Stimulated activated CD4-positive, alpha-beta T cell treated with anti-CD3 and anti-CD28 coated beads, Interleukin-15, amount 100 ng/mL, for 1 hour (primary cell): Measurements from ENCODE around the gene MED12L.
"Not testable (repeated sequence)": the region's sequence is repeated elsewhere in the genome, so short reads cannot be mapped to it uniquely, and the experiment has no call there.

Experiments used
- DNase-seq, 2 donors: peaks; one replicate each; pipeline ENCODE4 v3.0.0-alpha.2; 2020; ENCODE audit warnings: low read depth in 1 of 2, low spot score in 1 of 2

Gene MED12L

DNA sequence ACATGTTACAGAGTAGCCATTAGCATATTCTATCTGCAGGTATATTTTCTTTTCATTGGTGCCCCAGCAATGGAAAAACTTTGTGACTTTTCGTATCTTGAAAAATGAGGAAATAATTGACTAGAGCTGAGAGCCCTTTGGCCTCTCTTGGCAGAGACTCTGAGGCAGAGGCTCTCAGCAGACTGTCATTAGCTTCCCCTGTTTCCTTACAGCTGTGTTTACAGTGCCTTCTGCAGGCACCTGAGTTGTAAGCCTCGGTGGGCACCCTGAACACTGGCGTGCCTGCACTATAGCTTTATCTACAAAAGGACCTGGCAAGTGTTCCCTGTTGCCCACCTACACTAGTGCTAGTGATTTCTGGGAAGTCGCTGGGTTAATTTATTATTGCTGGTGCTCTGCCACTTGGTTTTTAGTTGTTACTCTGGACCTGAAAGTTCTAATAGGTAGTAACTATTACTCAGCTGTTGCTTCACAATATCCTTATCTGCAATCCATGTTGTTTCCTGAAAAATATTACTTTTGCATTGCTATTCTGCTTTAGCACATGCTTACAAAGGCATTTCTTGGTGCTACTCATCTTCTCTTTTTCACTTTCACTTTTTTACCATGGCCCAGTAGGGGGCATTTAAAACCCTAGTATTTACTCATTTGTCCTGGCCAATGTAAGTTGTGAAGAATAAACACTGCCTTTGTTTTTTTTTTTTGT lies 125.4 kb downstream of the MED12L start:
- no peak for DNase-seq

DNA sequence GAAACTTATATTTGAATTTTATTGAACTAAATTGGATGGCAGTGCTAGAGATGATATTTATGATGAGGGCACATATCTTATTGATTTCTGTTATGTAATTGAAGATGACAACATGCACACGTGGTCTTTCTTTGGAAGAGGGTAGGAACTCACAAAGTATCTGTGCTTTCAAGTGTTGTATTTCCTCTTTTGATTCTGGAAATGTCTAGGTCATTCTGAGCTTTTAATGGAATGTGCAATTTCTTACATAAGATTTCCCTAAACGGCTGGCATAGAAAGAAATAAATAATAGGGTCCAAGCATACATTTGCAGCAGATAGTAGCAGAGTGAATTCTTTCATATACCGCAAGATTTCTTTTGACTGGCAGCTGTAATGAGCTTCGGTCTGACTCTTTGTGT lies 127.7 kb downstream of the MED12L start:
- no peak for DNase-seq

DNA sequence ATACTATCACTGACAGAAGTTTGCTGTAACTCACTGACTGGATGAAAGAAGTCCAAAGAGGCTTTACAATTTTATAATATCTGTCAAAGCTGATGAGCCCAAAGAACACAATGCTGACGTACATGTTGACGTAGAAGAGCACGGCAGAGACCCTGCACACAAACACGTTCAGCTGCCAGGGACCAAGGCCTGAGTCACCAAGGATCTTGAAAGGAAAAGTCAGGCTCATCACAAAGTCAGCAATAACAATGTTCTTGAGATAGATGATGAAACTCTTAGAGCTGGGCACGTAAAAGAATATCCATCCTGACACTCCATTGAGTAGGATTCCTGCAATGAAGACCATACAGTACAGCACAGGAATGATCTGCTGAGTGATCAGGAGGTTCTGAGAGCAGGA lies 128.4 kb downstream of the MED12L start:
- DNase-seq, result no peak

DNA sequence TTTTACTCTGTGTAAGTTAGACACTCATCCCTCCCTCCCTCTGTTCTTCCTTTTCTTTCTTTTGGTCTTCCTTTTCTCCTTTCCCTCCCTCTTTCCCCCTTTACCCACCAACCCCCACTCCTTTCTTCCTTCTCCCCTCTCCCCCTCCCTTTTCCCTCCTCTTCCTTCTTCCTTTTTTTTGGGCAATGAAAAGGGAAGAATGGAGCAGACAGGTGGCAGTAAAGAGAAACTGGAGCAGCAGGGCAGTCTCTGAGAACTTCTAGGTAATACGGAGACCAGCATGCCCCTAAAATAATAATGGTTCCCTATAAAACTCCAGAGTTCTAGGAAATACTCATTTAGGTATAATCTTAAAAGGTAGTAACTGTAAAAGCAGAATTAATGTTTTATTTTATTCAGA lies 129.0 kb downstream of the MED12L start:
- DNase-seq, result no peak

DNA sequence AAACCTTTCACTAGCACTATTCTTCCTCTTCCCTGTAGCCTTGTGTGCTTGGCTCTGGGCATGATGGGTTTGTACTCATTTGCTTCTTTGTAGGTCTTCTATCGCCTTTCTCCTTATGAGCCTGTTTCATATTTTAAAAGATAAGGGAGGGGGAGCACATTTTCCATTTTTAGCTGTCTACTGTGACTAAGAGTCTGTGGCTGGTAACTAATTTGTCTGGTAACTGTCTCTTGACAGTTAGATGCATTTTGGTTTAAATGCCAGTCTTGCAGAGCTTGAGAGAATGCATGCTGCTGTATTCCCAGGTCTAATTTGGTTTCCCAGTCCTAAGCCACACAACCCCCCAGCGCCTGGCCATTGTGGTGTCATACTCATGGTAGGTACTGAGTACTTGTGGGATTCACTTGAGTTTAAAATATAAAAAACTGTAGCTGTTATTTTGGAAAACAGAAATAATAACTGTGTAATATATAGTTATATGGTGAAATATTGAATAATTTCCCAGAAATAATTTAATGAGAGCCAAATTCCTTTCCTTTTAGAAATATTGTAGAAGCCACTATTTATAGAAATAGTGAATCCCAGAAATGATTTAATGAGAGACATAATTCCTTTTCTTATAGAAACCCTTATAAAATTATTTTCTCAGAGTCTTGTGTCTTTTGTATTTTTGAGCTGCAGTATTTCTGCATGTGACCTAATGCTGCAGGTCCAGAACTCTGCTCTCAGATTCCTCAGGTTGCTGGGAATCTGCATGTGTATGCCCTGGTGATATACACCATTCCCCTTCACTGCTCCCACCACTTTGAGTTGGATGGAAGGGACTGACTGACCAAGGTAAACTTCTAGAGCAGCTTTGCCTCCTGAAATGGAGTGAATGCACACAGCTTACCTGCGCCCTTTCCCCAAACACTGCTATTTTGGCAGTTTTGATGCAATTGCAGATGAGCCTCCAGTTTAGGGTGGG lies 131.5 kb downstream of the MED12L start:
- no peak for DNase-seq

DNA sequence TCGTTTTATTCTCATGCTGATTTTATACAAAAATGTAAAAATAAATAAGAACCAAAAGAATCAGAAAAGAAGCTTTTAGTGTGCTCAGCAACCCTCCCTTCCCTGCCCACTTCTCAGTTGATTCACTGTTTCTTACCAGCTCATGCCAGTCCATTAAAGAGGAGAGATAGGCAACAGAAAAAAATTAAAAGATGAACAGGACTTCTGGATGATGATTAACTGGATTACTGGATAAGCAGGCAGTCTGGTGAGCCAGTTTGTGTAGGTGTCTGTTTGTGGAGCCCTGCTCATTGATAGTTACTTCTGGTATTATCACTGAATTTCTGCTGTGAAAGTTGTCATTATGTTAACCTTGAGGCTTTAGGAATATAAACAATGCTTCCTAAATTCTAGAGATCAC lies 132.7 kb downstream of the MED12L start:
- no peak for DNase-seq

DNA sequence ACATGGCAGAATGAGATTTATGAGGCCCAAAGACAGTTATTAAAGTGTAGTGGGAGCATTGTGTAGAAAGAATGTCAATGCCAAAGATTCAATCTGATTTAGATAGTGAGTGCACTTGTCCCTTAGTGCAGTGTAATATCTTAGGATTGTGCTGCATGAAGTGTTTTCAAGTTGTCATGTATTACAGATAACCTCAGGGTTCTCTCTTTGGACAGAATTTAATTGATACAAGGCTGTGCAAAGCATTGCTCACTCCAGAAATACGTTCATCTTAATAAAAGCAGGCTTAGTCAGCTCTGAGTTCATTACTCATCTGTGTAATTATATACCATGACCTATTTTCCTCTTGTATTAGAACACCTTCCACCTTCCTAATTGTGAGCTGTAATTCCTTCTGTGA lies 133.6 kb downstream of the MED12L start:
- no peak for DNase-seq

DNA sequence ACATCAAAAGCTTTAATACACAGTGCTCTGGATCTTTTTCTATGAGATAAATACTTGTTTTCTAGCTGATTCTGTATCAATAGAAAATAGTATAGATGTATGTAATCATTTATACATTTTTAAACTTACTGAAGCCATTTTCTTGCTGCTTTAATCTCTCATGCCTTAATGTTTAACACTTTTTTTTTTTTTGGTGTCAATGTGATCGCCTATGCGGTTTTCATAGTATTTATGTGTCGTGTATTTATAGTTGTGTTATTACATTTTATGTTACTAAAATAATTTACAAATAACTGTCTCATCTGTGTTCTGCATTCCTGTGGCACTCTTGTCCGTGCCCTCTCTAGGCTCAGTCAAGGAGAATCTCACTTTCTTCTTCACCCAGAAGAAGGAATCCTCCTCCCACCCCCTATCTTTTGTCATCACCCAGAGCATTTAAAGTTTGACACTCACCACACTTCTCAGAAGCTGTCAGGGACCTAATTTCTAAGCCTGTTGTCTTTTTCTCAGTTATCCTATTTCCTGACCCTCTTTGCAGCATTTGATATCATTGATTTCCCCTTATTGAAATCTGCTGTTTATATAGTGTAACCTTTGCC lies 138.9 kb downstream of the MED12L start:
- DNase-seq, result no peak

DNA sequence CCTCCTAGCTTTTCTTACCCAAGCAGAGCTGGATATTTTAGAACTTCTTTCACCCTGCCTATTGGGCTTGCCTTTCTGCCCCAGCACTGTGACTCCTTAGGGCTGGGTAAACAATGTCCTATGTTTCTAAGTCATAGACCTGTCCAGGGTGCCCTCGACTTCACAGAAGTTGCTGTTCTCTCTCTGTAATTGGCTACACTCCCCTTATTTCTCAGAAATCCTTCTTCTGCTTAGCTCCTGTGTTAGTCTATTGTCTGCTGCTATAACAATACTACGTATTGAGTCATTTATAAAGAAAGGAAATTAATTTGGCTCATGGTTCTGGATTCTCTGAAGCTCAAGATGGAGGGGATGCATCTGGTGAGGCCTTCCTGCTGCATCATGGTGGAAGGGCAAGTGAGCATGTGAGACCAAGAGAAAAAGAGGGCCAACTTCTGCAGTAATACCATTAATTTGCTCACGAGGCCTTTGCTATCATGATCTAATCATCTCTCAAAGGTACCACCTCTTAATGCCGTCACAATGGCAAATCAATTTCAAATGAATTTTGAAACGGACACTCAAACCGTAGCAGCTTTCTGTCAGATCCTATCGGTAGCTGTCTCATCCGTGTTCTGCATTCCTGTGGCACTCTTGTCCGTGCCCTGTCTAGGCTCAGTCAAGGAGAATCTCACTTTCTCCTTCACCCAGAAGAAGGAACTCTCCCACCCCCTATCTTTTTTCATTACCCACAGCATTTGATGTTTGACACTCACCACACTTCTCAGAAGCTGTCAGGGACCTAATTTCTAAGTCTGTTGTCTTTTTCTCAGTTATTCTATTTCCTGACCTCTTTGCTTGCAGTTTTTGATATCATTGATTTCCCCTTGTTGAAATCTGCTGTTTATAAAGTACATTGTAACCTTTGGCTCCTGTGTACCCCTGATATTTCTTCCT lies 139.8 kb downstream of the MED12L start:
- no peak for DNase-seq

DNA sequence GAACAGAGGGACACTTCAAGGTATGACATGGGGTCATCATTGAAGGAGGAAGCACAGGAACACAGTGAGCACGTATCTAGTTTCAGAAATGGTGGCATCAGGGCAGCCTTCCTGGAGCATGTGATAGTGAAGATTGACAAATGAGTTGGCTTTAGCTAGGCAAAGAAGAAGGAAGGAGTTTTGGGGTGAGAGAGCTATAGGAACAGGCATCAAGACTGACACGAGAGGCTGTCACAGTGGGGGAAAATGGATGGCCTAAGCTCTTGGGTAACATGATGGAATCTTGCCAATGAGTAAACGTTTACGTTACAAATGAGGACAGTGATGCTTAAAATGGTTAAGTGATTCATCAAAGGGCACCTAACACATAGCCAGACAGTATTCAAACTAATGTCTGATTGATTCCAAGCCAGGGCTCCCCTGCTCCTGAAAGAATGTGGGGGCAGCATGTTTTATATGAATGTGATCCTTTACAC lies 140.7 kb downstream of the MED12L start:
- DNase-seq, result no peak

DNA sequence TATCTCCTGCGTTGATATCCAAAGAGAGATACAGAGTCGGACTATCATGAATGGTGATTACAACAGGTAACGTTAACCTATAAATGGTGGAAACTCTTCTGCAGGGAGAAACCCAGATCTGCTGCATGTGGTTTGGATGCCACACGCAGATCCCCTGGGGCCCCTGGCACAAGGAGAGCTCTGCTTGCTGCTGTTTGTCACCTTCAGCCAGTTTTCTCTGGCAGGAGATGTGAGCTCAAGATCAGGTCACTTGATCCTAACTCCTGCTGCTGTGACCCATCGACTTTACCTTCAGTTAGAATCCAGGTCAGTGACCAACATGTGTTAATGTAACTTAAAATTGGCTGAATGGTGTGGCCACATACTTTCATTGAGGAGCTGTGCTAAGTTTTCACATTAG lies 141.4 kb downstream of the MED12L start:
- DNase-seq, result no peak

DNA sequence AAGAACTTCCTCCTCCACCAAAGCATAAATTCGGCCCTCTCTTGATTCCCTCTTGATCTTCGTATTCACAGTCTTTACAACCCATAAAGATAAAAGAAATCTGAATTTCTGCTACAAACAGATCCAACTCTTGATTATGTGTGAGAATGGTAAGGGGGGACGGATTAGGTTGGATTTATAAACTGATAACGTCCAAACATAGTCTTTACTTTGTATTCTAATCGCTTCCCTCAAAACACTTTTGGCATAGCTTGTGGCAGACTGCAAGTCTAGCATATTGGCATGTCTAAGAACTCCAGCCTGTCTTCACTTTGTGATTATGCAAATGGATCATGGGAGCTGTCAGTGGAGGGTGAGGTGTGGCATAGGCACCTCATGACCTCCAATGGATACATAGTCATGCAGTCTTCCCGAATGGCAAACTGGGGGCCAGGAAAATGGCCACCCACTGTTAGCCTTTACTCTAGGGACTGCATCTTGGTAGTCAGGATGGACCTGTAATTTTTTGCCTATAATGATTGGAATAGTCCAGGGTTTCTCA lies 141.9 kb downstream of the MED12L start:
- DNase-seq, result no peak

DNA sequence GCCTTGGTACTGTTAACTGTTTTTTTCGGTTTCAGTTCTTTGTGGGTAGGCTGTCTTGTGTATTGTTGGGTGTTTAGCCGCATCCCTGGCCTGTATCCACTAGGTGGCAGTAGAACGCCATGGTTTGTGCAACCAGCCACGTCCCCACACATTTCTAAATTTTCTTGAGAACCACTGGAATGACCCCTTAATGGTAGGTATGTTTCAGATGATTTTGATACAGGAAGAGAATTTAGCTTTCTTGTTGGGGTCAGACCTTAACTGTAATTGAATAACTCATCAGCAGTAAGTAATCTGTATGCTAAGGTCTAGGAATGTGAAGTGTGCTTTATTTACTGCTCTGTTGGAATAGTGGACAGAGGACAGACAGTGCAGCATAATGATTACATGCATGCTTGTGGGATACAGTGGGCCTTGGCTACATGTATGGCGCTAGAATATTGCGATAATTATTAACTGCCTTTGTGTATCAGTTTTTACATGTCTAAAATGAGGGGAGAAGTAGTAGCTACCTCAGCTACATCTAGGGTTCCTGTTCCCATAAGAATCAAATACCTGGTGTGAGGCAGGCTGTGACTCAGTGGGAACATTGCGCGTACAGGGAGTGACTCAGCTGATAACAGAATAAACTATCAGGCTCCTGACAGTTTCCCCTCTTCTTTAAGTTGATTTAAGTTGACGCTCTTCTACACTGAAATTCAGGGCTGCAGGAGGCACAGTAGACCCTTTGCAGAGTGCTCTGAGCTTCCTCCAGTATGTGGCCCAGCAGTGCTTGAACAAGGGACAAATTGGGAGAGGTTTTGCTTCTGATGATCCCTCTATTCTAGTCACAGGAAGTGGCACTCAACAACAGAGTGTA lies 142.6 kb downstream of the MED12L start:
- DNase-seq, result peak; percentile 50 to 57

DNA sequence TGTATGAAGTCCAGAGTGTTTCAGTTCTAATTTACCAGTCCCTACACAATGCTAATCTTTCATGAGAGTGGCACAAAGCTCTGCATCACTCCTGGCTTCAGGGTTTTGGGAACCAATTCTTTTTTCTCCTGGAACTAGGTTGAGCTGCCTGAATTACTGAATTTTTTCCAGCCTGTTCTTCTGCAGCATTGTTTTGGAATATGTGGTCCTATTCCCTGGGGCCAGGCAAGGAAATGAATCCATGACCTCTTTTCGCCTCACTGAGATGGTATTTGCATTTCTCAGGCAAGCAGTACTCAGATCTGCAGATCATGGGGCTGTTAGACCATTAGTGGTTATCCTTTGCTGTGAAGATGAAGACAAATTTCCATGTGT lies 143.2 kb downstream of the MED12L start:
- DNase-seq, result no peak

DNA sequence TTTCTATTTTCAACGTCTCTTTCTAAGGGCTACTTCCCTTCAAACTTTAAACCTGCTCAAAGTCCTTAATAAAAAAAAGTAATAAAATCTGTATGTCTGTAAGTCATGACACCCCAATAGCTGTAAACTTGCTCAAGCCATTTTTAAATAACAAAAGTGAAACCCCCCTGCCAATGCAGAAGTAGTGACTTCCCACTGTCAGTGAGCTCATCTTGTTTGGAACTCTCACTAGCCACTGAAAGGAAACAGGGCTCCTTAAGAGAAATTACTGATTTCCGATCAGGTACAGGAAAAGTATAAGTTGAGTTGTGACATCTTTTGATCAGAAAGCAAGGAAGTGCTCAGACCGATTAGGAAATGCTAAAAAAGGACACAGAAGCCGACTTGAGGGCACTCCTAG lies 145.2 kb downstream of the MED12L start:
- DNase-seq, result no peak

DNA sequence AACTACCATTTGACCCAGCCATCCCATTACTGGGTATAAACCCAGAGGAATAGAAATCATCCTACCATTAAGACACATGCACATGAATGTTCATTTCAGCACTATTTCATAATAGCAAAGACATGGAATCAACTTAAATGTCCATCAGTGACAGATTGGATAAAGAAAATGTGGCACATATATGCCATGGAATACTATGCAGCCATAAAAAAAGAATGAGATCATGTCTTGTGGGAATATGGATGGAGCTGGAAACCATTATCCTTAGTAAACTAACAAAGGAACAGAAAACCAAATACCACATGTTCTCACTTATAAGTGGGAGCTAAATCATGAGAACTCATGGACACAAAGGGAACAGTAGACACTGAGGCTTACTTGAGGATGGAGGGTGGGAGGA lies 146.9 kb downstream of the MED12L start:
- DNase-seq, result not testable (repeated sequence)

DNA sequence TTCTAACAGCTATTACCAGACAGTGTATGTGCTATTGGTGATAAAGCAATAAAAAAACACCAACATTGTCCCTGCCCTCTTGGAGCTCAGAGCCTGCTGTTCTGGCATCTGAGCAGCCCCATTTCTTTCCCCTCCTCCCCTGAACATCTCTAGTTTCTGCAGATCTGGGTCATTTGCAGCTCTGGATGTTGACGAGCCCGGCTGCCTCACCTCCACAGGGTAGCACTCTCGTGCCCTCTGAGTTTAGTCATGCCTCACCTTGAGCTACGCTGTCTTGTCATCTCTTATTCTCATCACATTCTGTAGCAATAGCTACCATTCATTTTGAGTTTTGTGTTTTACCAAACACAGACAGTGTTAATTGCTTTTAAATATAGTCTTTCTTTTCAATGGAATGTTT lies 147.5 kb downstream of the MED12L start:
- DNase-seq, result no peak

DNA sequence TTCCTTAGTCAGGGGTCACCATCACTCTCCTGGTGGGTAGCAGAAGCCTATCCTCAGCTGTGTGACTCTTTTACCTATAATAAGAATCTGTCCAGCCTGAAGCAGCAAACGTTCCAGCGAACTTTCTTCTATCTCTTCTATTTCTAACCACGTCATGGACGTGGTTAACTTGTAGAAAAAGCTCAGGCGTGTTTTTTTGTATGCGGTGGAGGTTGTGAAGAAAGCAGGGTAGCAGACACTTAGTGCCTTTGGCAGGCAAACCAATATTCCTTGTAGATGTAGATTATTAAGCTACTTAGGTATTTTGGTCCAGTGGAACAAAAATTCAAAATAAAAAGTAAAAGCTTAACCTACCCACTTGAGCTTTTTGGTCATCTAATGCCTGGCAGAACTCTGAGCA lies 149.4 kb downstream of the MED12L start:
- no peak for DNase-seq

DNA sequence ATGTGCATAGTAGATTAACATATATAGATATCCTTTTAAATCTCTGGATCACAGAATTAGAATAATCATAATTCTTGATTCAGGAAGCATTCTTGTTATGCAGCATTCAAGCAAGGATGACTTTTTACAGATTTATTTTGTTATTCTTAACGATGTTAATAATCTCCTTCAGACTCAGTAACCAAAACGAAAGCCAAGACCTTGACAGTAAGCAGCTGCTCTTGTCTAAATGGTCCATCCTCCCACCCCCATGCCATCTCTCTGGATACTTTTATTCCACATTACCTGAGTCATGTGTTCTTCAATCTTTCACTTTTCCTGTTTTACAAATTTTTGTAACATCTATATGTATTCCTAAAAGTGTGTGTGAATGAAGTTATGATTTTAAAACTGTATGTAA lies 150.9 kb downstream of the MED12L start:
- DNase-seq, result no peak

DNA sequence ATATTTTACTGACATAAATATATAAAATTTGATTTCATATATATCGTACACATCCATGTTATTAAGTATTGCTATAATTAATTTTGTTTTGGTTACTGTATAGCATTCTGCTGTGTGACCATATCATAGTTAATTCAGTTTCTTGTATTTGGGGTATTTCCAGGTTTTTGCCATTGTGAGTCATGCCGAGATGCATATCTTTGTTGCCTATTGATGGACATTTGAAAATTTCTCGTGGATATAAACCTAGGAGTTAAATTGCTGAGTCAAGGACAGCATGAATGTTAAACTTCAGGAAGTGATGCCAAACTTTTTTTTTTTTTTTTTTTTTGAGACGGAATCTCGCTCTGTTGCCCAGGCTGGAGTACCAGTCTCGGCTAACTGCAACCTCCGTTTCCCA lies 151.3 kb downstream of the MED12L start:
- no peak for DNase-seq
